ENCODE data around the gene INPP5B.

Gene INPP5B

GRCh38 chr1:37828410-37829074 lies 118.3 kb downstream of the INPP5B start:
- no peak for DNase-seq

DNA sequence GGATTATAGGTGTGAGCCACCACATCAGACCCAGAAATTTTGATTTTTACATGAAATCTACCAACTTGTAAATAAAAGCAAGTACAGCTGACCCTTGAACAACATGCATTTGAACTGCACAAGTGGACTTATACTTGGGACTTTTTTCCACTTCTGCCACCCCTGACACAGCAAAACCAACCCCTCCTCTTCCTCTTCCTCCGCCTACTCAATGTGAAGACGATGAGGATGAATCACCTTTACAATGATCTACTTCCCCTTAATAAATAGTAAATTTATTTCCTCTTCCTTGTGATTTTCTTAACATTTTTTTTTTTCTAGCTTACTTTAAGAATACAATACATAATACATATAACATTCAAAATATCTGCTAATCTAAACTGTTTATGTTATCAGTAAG lies 121.3 kb downstream of the INPP5B start:
- no peak for DNase-seq

- no peak for DNase-seq
Observed at GRCh38 chr1:37824001-37824400, 122.9 kb downstream of the INPP5B start.

GRCh38 chr1:37822906-37823815 lies 123.7 kb downstream of the INPP5B start:
- no peak for DNase-seq

- DNase-seq: no peak
Observed at GRCh38 chr1:37821481-37821880, 125.4 kb downstream of the INPP5B start.

GRCh38 chr1:37817481-37817880 lies 129.4 kb downstream of the INPP5B start:
- DNase-seq: no peak

GRCh38 chr1:37814252-37814651 lies 132.6 kb downstream of the INPP5B start:
- no peak for DNase-seq

DNA sequence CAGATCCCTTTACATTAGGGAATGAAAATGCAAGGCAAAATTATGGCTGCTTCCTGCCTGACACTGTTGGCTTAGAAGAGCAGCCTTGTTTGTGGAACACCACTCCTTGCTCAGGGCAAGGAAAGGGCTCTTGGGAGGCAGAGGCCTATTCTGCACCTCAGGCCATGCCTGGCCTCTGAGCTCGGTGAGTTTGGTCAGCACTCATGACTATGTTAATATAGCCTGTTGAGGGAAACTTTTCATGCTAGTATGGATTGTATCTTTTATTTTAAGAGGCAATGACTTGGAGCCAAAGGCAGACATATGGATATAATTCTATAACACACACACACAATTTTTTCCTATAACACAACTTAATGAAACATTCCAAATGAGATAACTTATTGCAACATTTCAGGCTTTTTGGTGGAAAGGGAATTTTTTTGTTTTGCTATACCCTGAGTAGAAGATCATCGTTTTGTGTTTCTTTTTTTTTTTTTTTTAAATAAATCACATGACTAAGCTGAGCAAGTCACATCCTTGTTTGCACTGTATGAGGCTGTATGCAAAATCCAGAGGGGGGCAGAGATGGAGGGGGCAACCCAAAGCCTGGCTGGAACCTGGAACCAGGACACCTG lies 133.2 kb downstream of the INPP5B start:
- no peak for DNase-seq

GRCh38 chr1:37811027-37811655 lies 135.7 kb downstream of the INPP5B start:
- peak; percentile 48 to 59 for DNase-seq

All from activated CD4-positive, alpha-beta T cell treated with anti-CD3 and anti-CD28 coated beads for 4 hours (primary cell).